ENCODE measurements around the gene SPECC1. TPM values are rescaled to one million over a fixed set of nuclear protein-coding genes. Genes with fewer than 3 reads are reported as not detected.

Gene SPECC1
- total and polyA plus RNA-seq, 2 of the 13 experiments (the other 11 are each of a cell fraction or from before 2014, with no cell fraction given): 2.3 to 6.9 TPM

DNA sequence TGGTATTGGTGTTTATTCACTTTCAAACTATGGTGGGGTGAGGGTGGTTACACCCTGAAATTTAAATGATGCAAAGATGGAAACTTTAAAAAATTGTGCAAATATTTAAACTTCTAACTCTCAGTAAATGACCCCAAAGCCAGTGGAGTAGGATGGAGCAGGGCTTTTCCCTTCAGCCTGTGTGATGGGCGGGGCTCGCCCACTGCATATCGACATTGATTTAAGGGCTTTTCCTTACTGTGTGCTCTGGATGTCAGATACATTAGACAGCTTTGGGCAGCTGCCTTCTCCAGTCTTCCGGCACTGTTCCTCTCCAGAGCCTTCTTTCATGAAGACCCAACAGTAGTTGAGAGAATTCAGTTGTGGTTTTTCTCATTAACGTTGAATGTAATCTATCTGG is 99.9 kb downstream of the SPECC1 start:
- Histone ChIP-seq H3K27ac (ENCODE audit: extremely low read length, insufficient read depth, low read length) (no peak overlapping the region), H3K4me2 (ENCODE audit: low read depth, low read length) (no peak overlapping the region), H2AFZ (ENCODE audit: low read length) (no peak overlapping the region), H3K4me3 (replicated peaks in 1 of 3; ENCODE audit: insufficient read depth in 1 of 3, low read depth in 2 of 3, low read length in 3 of 3) (no peak overlapping the region), H3K9ac (ENCODE audit: insufficient read depth, low read depth, low read length) (no peak overlapping the region), H3K36me3 (replicated peaks in 1 of 2; ENCODE audit: control insufficient read depth in 1 of 2, insufficient read depth in 2 of 2, low read length in 2 of 2) (no peaks in the 10 kb centered on the region), H3K4me1 (ENCODE audit: insufficient read depth, low read length) (no peaks in the 10 kb centered on the region), H3K79me2 (ENCODE audit: insufficient read depth, low read length) (no peaks in the 10 kb centered on the region), H3K9me3 (ENCODE audit: low read length) (no peaks in the 10 kb centered on the region), H4K20me1 (ENCODE audit: insufficient read depth, low read length) (no peaks in the 10 kb centered on the region), H3K27me3 (ENCODE audit: control insufficient read depth in 1 of 2, insufficient read depth in 2 of 2, low read length in 2 of 2) (peaks cover 0 to 13% of the 10 kb centered on the region in 2 experiments; a peak in 2 of 5 replicates)
- ChIA-PET POLR2A (no interaction called here), CTCF (ENCODE audit: low intra/inter-chr PET ratio, low total read pairs) (no interaction called here)
- WGBS (ENCODE audit: low lambda C conversion rate): 57% methylated on average over 5 of the region's 5 CpGs
- intact Hi-C loops (cut with micrococcal nuclease; ENCODE audit: unreplicated experiment): no loop called here
- in situ Hi-C loops (cut with HindIII; ENCODE audit: extremely low pct_ligation_motif_present, low pct_unique_long_range_greater_than_20kb): loop anchor here (10.0 kb wide), 1 partner anchor 114 kb away; no protein-coding TSS in a partner anchor
- no TSS peak for BruUV-seq (replicated peaks)
- ATAC-seq (no peak), FAIRE-seq (no peak), DNase-seq (ENCODE audit: low spot score) (no peak)
- TF ChIP-seq ZNF556 (CRISPR knock-in tag; IDR thresholded peaks at IDR 0.05; ENCODE audit: borderline replicate concordance) (no peak), TBX3 (IDR thresholded peaks at IDR 0.05; ENCODE audit: borderline replicate concordance) (no peak), BHLHE40 (IDR thresholded peaks at IDR 0.05; ENCODE audit: low read length) (no peak), ZNF34 (CRISPR knock-in tag; IDR thresholded peaks at IDR 0.05; ENCODE audit: borderline replicate concordance) (no peak), ZNF451 (CRISPR knock-in tag; IDR thresholded peaks at IDR 0.05) (no peak), HNF4G (IDR thresholded peaks at IDR 0.05; ENCODE audit: borderline replicate concordance, low read depth, low read length) (no peak), HNF4G (CRISPR knock-in tag; IDR thresholded peaks at IDR 0.05; ENCODE audit: borderline replicate concordance, low read depth) (no peak), ZNF883 (CRISPR knock-in tag; IDR thresholded peaks at IDR 0.05; ENCODE audit: not compliant biosample characterization) (no peak), HDAC1 (CRISPR knock-in tag; IDR thresholded peaks at IDR 0.05) (no peak), ZNF605 (CRISPR knock-in tag; IDR thresholded peaks at IDR 0.05) (no peak), U2AF2 (IDR thresholded peaks at IDR 0.05; ENCODE audit: low read depth, low read length) (no peak)
- TF ChIP-seq, protein P1, sequence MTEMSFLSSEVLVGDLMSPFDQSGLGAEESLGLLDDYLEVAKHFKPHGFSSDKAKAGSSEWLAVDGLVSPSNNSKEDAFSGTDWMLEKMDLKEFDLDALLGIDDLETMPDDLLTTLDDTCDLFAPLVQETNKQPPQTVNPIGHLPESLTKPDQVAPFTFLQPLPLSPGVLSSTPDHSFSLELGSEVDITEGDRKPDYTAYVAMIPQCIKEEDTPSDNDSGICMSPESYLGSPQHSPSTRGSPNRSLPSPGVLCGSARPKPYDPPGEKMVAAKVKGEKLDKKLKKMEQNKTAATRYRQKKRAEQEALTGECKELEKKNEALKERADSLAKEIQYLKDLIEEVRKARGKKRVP (CRISPR knock-in tag; IDR thresholded peaks at IDR 0.05): no peak
- TF ChIP-seq, protein P2, sequence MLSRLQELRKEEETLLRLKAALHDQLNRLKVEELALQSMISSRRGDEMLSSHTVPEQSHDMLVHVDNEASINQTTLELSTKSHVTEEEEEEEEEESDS (CRISPR knock-in tag; IDR thresholded peaks at IDR 0.05; ENCODE audit: borderline replicate concordance): no peak
- TF ChIP-seq, protein P3, sequence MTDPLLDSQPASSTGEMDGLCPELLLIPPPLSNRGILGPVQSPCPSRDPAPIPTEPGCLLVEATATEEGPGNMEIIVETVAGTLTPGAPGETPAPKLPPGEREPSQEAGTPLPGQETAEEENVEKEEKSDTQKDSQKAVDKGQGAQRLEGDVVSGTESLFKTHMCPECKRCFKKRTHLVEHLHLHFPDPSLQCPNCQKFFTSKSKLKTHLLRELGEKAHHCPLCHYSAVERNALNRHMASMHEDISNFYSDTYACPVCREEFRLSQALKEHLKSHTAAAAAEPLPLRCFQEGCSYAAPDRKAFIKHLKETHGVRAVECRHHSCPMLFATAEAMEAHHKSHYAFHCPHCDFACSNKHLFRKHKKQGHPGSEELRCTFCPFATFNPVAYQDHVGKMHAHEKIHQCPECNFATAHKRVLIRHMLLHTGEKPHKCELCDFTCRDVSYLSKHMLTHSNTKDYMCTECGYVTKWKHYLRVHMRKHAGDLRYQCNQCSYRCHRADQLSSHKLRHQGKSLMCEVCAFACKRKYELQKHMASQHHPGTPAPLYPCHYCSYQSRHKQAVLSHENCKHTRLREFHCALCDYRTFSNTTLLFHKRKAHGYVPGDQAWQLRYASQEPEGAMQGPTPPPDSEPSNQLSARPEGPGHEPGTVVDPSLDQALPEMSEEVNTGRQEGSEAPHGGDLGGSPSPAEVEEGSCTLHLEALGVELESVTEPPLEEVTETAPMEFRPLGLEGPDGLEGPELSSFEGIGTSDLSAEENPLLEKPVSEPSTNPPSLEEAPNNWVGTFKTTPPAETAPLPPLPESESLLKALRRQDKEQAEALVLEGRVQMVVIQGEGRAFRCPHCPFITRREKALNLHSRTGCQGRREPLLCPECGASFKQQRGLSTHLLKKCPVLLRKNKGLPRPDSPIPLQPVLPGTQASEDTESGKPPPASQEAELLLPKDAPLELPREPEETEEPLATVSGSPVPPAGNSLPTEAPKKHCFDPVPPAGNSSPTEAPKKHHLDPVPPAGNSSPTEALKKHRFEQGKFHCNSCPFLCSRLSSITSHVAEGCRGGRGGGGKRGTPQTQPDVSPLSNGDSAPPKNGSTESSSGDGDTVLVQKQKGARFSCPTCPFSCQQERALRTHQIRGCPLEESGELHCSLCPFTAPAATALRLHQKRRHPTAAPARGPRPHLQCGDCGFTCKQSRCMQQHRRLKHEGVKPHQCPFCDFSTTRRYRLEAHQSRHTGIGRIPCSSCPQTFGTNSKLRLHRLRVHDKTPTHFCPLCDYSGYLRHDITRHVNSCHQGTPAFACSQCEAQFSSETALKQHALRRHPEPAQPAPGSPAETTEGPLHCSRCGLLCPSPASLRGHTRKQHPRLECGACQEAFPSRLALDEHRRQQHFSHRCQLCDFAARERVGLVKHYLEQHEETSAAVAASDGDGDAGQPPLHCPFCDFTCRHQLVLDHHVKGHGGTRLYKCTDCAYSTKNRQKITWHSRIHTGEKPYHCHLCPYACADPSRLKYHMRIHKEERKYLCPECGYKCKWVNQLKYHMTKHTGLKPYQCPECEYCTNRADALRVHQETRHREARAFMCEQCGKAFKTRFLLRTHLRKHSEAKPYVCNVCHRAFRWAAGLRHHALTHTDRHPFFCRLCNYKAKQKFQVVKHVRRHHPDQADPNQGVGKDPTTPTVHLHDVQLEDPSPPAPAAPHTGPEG (CRISPR knock-in tag; IDR thresholded peaks at IDR 0.05): no peak
- TF ChIP-seq, protein P4, sequence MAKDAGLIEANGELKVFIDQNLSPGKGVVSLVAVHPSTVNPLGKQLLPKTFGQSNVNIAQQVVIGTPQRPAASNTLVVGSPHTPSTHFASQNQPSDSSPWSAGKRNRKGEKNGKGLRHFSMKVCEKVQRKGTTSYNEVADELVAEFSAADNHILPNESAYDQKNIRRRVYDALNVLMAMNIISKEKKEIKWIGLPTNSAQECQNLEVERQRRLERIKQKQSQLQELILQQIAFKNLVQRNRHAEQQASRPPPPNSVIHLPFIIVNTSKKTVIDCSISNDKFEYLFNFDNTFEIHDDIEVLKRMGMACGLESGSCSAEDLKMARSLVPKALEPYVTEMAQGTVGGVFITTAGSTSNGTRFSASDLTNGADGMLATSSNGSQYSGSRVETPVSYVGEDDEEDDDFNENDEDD (CRISPR knock-in tag; IDR thresholded peaks at IDR 0.05; ENCODE audit: borderline replicate concordance): no peak
